ENCODE measurements around the gene ATP1A2.

ATP1A2 gene

GRCh38 chr1:160127381-160127780 lies 11.8 kb downstream of the ATP1A2 start:
- H3K27me3 ChIP-seq (ENCODE audit: low read depth, low read length): peaks cover 11% of the 10 kb centered on the region; the same call in 1 of the 2 replicates
- H3K4me3 ChIP-seq (ENCODE audit: low read length): no peak overlapping the region
- no peak overlapping the region for H3K27ac ChIP-seq (ENCODE audit: low read length)
- H3K4me1 ChIP-seq (ENCODE audit: low read length): no peaks in the 10 kb centered on the region
- H3K79me2 ChIP-seq (ENCODE audit: low read length): no peaks in the 10 kb centered on the region
- H3K4me2 ChIP-seq (ENCODE audit: low read length): no peak overlapping the region
- no peaks in the 10 kb centered on the region for H3K36me3 ChIP-seq (replicated peaks; ENCODE audit: low read depth, low read length)
- H3K9me3 ChIP-seq (ENCODE audit: insufficient read depth, low read length): no peaks in the 10 kb centered on the region
- TF ChIP-seq, protein P1, sequence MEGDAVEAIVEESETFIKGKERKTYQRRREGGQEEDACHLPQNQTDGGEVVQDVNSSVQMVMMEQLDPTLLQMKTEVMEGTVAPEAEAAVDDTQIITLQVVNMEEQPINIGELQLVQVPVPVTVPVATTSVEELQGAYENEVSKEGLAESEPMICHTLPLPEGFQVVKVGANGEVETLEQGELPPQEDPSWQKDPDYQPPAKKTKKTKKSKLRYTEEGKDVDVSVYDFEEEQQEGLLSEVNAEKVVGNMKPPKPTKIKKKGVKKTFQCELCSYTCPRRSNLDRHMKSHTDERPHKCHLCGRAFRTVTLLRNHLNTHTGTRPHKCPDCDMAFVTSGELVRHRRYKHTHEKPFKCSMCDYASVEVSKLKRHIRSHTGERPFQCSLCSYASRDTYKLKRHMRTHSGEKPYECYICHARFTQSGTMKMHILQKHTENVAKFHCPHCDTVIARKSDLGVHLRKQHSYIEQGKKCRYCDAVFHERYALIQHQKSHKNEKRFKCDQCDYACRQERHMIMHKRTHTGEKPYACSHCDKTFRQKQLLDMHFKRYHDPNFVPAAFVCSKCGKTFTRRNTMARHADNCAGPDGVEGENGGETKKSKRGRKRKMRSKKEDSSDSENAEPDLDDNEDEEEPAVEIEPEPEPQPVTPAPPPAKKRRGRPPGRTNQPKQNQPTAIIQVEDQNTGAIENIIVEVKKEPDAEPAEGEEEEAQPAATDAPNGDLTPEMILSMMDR (IDR thresholded peaks at IDR 0.05; ENCODE audit: low read depth, low read length): no peak
- H4K20me1 ChIP-seq (ENCODE audit: insufficient read depth, low read length): no peaks in the 10 kb centered on the region
- no peak overlapping the region for H3K9ac ChIP-seq (ENCODE audit: low read length)
- no peak overlapping the region for H2AFZ ChIP-seq (ENCODE audit: low read depth, low read length)

DNA sequence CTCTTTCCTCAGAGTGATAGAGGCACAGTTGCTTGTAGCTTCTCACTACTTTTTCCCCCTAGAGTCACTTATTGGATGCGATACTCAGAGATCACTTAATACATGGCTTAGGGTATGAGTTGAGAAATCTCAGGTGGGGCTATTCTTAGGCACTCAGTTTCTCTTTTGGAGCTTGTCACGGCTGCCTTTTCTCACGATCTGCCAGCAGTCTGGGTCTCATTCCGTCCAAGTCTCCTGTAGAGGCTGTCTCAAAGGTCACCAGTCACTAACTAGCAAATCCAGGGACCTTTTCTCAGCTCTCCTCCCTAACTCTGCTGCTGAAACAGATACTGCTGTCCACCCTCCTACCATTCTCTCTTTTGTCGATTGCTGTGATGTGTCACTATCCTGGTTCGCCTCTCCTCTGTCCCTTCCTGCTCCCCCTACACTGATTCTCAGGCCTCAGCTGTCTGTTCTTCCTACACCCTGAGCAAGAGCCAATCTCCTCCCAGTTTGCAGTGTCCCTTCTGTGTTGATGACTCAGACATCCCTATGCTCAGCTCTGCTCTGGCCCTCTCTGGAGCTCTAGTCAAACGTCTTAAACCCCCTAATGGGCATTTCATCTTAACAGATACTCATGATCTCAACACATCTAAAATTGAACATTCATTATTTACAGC lies 12.4 kb downstream of the ATP1A2 start:
- no peaks in the 10 kb centered on the region for H3K36me3 ChIP-seq (replicated peaks; ENCODE audit: low read depth, low read length)
- H3K9ac ChIP-seq (ENCODE audit: low read length): no peak overlapping the region
- H3K27me3 ChIP-seq (ENCODE audit: low read depth, low read length): peaks cover 15% of the 10 kb centered on the region; the same call in 1 of the 2 replicates
- H3K9me3 ChIP-seq (ENCODE audit: insufficient read depth, low read length): no peaks in the 10 kb centered on the region
- H3K27ac ChIP-seq (ENCODE audit: low read length): no peak overlapping the region
- TF ChIP-seq EZH2phosphoT487 (IDR thresholded peaks at IDR 0.05; ENCODE audit: low read depth): no peak
- TF ChIP-seq, protein P1 (IDR thresholded peaks at IDR 0.05; ENCODE audit: low read depth, low read length): no peak
- H2AFZ ChIP-seq (ENCODE audit: low read depth, low read length): no peak overlapping the region
- no peaks in the 10 kb centered on the region for H4K20me1 ChIP-seq (ENCODE audit: insufficient read depth, low read length)
- H3K4me2 ChIP-seq (ENCODE audit: low read length): no peak overlapping the region
- no peaks in the 10 kb centered on the region for H3K4me1 ChIP-seq (ENCODE audit: low read length)
- no peak overlapping the region for H3K4me3 ChIP-seq (ENCODE audit: low read length)
- no peaks in the 10 kb centered on the region for H3K79me2 ChIP-seq (ENCODE audit: low read length)

- Histone ChIP-seq H3K27ac (ENCODE audit: low read length) (no peak overlapping the region), H3K36me3 (replicated peaks; ENCODE audit: low read depth, low read length) (no peaks in the 10 kb centered on the region), H3K4me3 (ENCODE audit: low read length) (no peak overlapping the region), H3K27me3 (ENCODE audit: low read depth, low read length) (peaks cover 18% of the 10 kb centered on the region; the same call in 1 of the 2 replicates), H3K4me2 (ENCODE audit: low read length) (no peak overlapping the region), H4K20me1 (ENCODE audit: insufficient read depth, low read length) (no peaks in the 10 kb centered on the region), H2AFZ (ENCODE audit: low read depth, low read length) (no peak overlapping the region), H3K9ac (ENCODE audit: low read length) (no peak overlapping the region), H3K79me2 (ENCODE audit: low read length) (no peaks in the 10 kb centered on the region), H3K9me3 (ENCODE audit: insufficient read depth, low read length) (no peaks in the 10 kb centered on the region), H3K4me1 (ENCODE audit: low read length) (no peaks in the 10 kb centered on the region)
- TF ChIP-seq, protein P1 (IDR thresholded peaks at IDR 0.05; ENCODE audit: low read depth, low read length): no peak
- TF ChIP-seq EZH2phosphoT487 (IDR thresholded peaks at IDR 0.05; ENCODE audit: low read depth): no peak
Measured at GRCh38 chr1:160128636-160129035, 13.1 kb downstream of the ATP1A2 start.

GRCh38 chr1:160129046-160129445 lies 13.5 kb downstream of the ATP1A2 start:
- Histone ChIP-seq H3K4me1 (ENCODE audit: low read length) (peaks cover 3% of the 10 kb centered on the region; the same call in 1 of the 2 replicates), H3K4me3 (ENCODE audit: low read length) (no peak overlapping the region), H4K20me1 (ENCODE audit: insufficient read depth, low read length) (no peaks in the 10 kb centered on the region), H2AFZ (ENCODE audit: low read depth, low read length) (no peak overlapping the region), H3K36me3 (replicated peaks; ENCODE audit: low read depth, low read length) (no peaks in the 10 kb centered on the region), H3K9ac (ENCODE audit: low read length) (no peak overlapping the region), H3K9me3 (ENCODE audit: insufficient read depth, low read length) (no peaks in the 10 kb centered on the region), H3K4me2 (ENCODE audit: low read length) (no peak overlapping the region), H3K27me3 (ENCODE audit: low read depth, low read length) (peaks cover 18% of the 10 kb centered on the region; the same call in 1 of the 2 replicates), H3K79me2 (ENCODE audit: low read length) (no peaks in the 10 kb centered on the region), H3K27ac (ENCODE audit: low read length) (no peak overlapping the region)
- TF ChIP-seq, protein P1 (IDR thresholded peaks at IDR 0.05; ENCODE audit: low read depth, low read length): no peak
- TF ChIP-seq EZH2phosphoT487 (IDR thresholded peaks at IDR 0.05; ENCODE audit: low read depth): no peak

Data from OCI-LY3 (cell line).